ENCODE data around the gene ZFC3H1. TPM values are rescaled to one million over a fixed set of nuclear protein-coding genes. Genes with fewer than 3 reads are reported as not detected.

Gene ZFC3H1
- total RNA-seq, 2 experiments from 2014 or later = 37.0 to 42.1 TPM

DNA sequence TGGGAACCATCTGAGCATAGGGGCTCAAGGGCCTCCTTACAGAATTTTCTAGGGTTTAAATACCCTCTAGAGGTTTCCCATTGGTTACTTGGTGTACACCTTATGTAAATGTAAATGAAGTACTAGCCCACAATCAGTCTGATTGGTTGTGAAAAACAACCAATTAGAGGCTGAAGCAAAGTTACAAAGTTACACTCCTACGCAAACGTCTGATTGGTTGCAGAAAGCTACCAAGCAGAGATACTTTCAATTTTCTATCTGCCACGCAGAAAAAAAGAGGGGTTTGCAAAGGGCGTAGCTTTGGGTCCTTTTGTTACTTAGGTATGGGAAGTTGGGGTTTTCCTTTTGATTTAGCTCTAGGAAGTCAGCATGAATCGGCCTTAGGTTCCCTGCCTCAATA, 20.4 kb upstream of the ZFC3H1 start:
- POLR2A ChIA-PET = interaction anchor here (4.9 kb wide), 1 partner anchor 20 kb away, joined by 80 read pairs; the partner anchor contains the start of genes THAP2 and ZFC3H1
- CTCF ChIA-PET = no interaction called here

DNA sequence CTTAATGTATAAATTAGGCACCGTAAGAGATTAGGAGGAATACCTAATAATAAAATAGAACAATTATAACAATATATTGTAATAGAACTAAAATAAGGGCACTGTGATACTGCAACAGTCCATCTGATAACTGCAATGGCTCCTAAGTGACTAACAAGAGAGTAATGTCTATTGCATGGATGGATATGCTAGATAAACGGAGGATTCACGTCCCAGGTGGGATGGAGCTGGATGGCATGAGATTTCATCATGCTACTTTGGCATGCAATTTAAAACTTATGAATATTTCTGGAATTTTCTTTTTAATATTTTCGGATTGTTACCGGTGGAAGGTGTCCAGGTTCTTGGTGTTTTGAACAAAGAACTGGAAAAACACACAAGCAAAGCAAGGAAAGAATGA, 20.0 kb upstream of the ZFC3H1 start:
- ChIA-PET CTCF (no interaction called here), POLR2A (interaction anchor here (4.9 kb wide), 1 partner anchor 20 kb away, joined by 80 read pairs; the partner anchor contains the start of genes THAP2 and ZFC3H1)

DNA sequence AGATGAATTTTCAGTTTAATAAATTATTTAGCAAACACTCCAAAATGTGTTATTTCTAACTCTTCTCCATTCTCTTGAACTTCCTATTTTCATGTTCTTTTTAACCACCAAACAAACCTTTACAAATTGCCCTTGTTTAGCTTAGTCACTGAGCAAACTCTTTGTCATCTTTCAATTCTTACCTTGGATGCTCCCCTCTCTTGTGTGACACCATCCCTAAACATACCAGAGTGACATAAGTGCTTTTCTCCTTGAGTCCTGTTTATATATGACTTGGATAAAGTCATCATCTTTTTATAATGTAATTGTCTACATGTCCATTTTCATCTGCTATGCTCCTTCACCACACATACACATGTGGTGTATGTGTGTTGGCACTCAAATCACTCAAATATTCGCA, 18.8 kb upstream of the ZFC3H1 start:
- CTCF ChIA-PET = no interaction called here
- POLR2A ChIA-PET = no interaction called here

DNA sequence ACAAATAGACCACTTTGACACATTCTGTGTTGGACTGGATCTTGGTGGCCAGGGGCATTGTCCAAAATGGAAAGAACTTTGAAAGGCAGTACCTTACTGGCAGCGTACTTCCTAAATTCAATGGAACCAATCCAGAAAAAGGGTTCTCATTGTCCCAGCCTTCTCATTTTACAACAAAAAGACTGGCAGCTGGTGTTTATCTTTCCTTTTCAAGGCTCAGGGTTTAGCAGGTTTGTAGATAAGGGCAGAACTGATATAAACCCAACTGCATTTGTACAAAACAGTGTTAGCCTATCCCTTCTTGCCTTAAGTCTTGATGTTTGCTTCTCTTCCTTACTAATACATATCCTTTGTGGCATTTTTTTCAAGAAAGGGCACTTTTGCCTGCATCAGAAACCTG, 8.2 kb upstream of the ZFC3H1 start:
- POLR2A ChIA-PET = no interaction called here
- CTCF ChIA-PET = no interaction called here

DNA sequence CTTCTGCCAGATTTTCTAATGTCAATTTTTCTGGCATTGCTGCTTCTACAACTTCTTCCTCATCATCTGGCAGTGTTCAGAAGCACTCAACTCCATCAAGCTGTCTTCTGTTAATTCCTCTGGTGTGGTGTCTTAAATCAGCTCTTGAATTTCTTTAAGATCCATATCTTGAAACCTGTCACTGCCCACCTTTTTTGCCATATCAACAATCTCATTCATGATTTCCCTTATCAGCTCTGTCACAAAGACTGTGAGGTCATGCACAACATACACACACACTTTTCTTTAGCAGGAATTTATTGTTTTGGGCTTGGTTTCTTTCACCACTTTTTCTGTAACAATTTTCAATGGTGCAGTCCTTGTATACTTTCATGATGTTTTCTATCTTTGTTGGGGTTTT, 7.7 kb upstream of the ZFC3H1 start:
- POLR2A ChIA-PET = no interaction called here

DNA sequence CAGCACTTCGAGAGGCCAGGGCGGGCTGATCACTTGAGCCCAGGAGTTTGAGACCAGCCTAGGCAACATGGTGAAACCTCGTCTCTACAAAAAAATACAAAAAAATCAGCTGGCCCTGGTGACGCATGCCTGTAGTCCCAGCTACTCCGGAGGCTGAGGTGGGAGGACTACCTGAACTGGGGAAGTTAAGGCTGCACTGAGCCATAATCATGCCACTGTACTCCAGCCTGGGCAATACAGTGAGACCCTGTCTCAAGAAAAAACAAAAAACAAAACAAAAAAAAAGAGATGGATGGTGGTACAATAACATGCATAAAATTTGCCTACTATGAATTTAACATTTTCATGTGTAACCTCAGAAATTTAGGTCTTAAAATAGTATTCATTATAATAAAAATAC, 2.6 kb upstream of the ZFC3H1 start:
- ChIA-PET POLR2A (no interaction called here), CTCF (no interaction called here)

More for the DNA sequence above, 7.7 kb upstream of the ZFC3H1 start:
- CTCF ChIA-PET = no interaction called here

DNA sequence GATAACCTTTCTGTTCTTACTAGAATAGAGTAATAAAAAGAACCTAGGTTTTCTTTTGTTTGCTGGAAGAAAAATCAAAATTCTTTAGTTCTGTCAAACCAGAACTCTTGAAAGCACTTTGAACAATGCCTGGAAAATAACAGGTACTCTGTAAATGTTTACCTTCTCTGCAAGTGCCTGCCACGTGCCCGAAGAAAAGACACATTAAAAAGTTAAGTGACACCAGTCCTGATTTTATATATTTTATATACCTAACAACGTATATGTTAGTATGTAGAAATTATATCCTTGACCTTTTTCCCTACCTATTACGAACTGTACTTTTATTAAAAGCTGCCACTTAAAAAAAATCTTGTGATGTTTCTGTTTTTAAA, 1.4 kb upstream of the ZFC3H1 start:
- POLR2A ChIA-PET = interaction anchor here (0.7 to 3.7 kb wide), 3 partner anchors 21 to 174 kb away, joined by 3 to 80 read pairs (median 16); partner anchors contain the start of genes RAB21, TBC1D15 and TMEM19
- CTCF ChIA-PET = no interaction called here

DNA sequence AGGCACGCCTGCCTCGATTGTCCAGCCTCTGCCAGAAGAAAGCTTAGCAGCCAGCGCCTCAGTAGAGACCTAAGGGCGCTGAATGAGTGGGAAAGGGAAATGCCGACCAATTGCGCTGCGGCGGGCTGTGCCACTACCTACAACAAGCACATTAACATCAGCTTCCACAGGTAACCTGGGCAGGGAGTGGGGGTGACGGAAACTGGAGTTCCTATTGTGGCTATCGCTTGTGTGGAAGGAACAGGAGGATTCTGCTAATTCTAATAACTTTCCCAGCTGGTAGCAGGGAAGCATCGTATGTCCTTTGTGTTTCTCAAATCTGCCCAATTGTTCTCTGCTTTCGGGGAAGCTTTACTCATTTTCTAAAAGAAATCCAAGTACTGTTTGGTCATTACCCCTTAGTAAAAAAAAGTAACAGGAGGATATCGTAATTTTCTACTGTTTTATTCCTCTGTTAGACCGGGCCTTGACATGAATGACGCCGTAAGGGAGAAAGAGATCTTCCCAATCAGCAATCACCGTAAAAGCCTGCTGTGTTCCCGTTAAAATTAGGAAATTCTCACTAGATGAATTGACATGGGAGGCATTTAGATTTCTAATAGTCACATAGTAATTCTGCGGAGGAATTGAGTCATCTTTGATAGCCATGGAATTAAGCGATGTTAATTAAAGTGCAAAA, 902 bp upstream of the ZFC3H1 start:
- ChIA-PET POLR2A (interaction anchor here (0.7 to 3.7 kb wide), 6 partner anchors 21 to 182 kb away, joined by 3 to 80 read pairs (median 6); partner anchors contain the start of genes RAB21, TBC1D15 and TMEM19), CTCF (interaction anchor here (0.9 to 1.0 kb wide), 4 partner anchors 13 to 86 kb away, joined by 3 to 4 read pairs (median 4); partner anchors contain the start of gene TMEM19)

DNA sequence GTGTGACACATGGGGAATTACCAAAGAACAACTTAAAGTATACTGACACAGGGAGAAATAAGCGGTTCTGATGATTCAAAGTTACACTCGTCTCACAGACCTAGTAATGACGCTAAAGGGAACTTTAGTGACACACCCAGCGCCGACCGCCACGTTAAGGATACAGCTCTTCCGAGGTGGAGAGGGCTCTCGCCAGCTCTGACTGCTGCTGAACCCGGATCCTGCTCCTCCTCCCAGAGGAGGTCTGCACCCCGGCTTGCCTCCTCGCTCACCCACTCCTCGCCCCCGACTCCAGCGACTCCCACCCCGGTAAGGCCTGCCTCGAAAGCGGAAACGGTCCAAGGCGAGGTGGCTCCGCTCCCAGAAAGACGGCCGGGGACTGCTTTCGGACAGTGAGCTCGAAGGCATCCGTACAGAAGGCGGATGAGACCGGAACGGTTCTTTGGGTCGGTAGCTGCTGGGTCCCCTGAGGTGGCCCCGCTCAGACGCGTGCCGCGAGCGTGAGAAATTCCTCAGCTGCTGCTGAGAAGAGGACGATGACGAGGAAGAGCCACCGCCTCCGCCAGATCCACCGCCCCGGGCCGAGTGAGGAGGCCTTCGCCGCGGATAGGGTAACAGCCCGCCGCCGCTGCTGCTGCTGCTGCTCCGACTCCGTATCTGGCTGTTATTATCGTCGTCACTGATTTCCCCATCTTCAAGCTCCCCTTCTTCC, 643 bp downstream of the ZFC3H1 start:
- ChIA-PET POLR2A (interaction anchor here (0.6 to 3.7 kb wide), 14 partner anchors 16 to 177 kb away, joined by 3 to 80 read pairs (median 6); partner anchors contain the start of genes RAB21, TBC1D15 and TMEM19), CTCF (interaction anchor here (0.8 to 1.3 kb wide), 4 partner anchors 10 to 85 kb away, joined by 4 to 9 read pairs (median 4); partner anchors contain the start of gene TMEM19)

DNA sequence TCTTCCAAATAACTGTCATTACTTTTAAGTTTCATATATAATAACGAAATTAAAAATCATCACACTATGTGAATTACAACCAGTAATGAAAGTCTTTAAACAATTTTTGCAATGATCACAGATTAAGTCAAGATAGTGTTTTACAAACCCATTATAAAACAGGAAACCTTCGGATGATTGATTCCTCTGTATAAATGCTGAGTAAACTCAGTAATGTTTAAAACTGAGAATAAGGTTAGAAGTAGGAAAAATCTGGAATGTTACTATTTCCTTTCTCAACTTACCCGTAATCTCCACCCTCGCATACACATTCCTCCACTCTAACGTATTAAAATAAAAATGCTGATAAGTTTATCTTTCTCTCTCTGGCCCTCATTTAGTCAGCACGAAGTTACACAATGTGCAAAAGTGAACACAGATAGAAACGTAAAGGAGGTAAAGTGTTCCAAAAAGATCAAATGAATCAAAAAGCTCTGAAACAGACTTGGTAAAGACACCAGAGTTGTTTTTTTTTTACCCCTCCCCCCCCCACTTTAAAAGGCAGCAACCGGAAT, 1.6 kb downstream of the ZFC3H1 start:
- ChIA-PET CTCF (interaction anchor here (1.3 kb wide), 1 partner anchor 24 kb away, joined by 9 read pairs; the partner anchor contains the start of gene TMEM19), POLR2A (interaction anchor here (0.6 to 3.7 kb wide), 9 partner anchors 16 to 177 kb away, joined by 3 to 80 read pairs (median 8); partner anchors contain the start of genes RAB21, TBC1D15 and TMEM19)

DNA sequence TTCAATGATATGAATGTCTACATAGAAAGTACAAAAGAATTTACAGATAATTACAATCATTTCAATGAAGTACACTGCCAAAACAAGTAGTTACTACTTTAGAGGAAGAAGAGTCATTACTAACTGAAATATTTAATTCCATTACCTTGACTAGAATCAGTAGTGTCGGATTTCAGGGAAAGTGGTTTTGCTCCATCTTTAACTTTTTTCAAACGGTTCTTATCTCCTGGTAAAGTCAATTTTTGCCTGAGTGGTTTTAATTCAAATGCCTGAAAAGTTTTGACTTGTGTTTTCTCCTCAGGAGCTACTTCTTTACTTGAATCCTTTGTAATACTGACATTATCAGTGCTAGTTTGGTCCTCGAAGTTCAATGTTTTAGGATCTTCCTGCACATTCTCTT, 6.9 kb downstream of the ZFC3H1 start:
- POLR2A ChIA-PET = no interaction called here
- CTCF ChIA-PET = no interaction called here

DNA sequence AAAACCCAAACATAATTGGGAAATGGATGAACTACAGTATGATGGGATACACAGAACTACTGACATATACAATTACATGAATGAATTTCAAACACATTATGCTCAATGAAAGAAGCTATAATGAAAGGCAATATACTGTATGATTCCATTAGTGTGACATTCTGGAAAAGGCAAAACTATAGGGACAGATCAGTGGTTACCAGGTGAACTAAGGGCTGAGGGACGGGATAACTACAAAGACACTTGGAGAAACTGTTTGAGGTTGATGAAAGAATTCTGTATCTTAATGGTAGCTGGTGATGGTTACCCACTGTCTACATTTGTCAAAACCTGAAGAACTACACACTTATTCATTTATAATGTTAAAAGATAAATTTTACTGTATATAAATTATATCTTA, 7.7 kb downstream of the ZFC3H1 start:
- POLR2A ChIA-PET = no interaction called here
- CTCF ChIA-PET = no interaction called here

DNA sequence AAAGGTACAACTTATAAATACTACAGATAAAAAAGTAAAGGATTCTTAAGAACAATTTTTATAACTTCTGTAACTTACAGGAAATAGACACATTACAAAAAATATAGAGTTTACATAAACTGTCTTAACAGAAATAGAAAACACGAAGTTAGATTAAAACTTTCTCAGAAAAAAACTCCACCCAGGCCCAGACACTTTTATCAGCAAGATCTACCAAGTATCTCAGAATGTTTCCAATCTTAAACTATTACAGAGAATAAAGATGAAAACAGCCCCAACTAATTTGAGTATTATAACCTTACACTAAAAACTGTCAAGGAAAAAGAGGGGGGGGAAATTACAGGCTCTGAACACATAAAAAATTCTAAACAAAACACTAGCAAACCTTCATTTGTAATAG, 8.2 kb downstream of the ZFC3H1 start:
- ChIA-PET POLR2A (no interaction called here), CTCF (no interaction called here)

DNA sequence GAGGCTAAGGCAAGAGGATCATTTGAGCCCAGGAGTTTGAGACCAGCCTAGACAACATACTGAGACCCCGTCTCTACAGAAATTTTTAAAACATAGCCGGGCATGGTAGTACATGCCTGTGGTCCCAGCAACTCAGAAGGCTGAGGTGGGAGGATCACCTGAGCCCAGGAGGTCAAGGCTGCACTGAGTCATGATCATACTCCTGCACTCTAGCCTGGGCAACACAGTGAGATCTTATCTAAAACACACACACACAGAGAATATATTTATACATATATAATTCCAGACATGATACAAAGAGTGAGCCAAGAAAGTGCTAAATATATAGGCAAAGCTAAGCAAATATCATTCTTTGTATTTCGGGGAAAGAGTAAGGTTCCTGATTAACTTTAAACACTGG, 9.4 kb downstream of the ZFC3H1 start:
- ChIA-PET POLR2A (no interaction called here), CTCF (no interaction called here)

DNA sequence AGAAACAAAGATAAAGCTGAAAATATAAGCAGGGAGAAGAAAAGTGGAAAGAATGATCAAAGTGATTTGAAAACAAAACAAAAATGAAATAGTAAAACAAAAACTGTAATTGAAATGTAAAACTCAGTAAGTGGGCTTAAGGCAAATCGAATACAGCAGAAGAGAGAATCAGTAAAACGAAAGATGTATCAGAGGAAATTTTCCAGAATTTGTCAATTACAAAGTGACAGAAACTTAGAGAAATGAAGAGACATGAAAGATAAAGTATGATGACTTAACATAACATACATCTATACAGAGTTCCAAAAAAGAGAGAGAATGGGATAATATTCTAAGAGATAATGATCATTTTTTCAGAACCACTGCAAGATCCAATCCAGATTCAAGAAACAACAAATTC, 10.5 kb downstream of the ZFC3H1 start:
- POLR2A ChIA-PET = no interaction called here

DNA sequence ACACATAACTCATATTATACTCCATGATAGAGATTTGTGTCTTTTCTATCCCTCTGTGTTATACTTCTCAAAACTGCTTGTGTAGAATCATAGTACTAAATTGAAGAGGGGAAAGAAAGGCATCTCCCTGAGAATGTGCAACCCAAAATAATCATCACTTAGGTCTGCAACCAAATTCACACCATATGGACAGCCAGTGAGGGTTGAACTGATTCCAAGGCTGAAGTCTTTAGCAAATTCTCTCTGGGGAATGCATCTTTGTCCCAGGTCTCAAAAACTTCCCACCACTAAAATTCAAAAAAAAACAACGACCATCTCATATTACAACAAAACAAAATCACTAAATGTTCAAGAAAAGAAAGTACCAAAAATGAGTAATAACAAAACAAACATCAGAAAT, 11.0 kb downstream of the ZFC3H1 start:
- ChIA-PET CTCF (no interaction called here), POLR2A (no interaction called here)

More for the DNA sequence above, 10.5 kb downstream of the ZFC3H1 start:
- CTCF ChIA-PET = no interaction called here

DNA sequence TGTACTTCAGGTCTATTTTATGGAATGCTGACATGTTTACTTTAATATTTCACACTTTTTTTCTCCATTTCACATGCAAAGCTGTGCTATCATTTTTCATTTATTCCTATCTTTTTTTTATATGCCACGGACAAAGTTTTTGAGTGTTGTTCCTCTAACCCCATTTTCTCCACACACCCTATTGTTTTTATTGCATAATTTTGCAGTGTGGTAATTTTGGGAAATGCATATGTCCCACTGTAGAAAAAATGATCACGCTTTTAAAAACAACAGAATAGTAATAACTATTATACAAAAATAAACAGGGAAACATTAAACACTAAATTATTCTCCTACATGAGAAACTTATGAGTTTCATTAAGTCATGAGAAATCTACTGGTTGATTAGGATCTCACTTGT, 14.2 kb downstream of the ZFC3H1 start:
- POLR2A ChIA-PET = no interaction called here
- CTCF ChIA-PET = interaction anchor here (1.4 kb wide), 1 partner anchor 13 kb away, joined by 4 read pairs; no protein-coding TSS in a partner anchor

DNA sequence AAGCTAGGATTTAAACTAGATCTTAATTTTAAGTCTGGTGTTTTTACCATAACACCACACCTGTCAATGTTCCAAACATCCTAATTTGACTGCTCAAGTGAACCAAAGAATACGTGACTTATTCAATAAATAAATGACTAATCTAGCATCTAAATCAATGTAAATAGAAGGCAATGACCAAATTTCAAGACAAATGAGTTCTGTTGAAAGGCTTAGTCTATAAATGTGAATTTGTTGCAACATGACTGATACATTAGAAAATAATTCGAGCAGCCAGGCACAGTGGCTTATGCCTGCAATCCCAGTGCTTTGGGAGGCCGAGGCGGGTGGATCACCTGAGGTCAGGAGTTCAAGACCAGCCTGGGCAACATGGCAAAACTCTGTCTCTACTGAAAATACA, 15.1 kb downstream of the ZFC3H1 start:
- ChIA-PET POLR2A (no interaction called here), CTCF (no interaction called here)

DNA sequence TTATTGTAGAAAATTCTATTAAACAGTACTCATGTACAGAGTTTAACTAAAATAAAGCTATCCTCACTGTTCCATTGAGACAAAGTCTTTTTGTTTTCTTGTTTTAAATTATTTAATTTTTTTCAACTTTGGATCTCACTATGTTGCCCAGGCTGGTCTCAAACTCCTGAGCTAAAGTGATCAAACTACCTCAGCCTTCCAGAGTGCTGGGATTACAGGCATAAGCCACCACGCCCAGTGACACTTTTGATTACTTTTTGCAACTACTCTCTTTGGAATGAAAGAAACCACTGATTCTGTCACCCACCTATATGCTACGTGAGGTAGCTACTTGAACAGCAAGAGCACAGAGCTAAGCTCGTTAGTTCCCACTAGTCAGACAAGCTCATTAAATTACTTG, 17.1 kb downstream of the ZFC3H1 start:
- ChIA-PET CTCF (interaction anchor here (1.2 kb wide), 1 partner anchor 10 kb away, joined by 4 read pairs; no protein-coding TSS in a partner anchor), POLR2A (interaction anchor here (0.6 to 1.4 kb wide), 3 partner anchors 16 to 1363 kb away, joined by 3 to 9 read pairs (median 4); no protein-coding TSS in a partner anchor)

DNA sequence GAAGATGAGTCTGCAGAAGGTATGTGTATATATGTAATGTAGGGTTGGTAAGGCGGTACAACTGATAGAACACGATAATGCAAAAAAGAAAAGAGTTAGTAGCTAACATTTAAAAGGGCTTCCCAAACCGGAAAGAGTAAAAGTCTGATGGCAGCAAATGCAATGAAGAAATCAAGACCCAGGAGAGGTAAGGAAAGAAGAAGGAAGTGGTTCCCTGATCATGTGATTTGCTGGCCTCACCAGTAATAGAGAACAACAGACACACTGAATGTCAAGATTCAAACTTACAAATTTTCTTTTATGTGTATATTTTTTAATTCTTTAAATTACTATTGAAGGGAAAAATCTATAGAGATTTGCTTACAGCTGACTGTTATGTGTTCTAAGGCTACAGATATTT, 18.4 kb downstream of the ZFC3H1 start:
- CTCF ChIA-PET = no interaction called here

More for the DNA sequence above, 18.4 kb downstream of the ZFC3H1 start:
- POLR2A ChIA-PET = interaction anchor here (0.6 kb wide), 1 partner anchor 17 kb away, joined by 10 read pairs; no protein-coding TSS in a partner anchor
